ENCODE results near the gene YBEY.

- TF ChIP-seq, protein P1, sequence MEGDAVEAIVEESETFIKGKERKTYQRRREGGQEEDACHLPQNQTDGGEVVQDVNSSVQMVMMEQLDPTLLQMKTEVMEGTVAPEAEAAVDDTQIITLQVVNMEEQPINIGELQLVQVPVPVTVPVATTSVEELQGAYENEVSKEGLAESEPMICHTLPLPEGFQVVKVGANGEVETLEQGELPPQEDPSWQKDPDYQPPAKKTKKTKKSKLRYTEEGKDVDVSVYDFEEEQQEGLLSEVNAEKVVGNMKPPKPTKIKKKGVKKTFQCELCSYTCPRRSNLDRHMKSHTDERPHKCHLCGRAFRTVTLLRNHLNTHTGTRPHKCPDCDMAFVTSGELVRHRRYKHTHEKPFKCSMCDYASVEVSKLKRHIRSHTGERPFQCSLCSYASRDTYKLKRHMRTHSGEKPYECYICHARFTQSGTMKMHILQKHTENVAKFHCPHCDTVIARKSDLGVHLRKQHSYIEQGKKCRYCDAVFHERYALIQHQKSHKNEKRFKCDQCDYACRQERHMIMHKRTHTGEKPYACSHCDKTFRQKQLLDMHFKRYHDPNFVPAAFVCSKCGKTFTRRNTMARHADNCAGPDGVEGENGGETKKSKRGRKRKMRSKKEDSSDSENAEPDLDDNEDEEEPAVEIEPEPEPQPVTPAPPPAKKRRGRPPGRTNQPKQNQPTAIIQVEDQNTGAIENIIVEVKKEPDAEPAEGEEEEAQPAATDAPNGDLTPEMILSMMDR (IDR thresholded peaks at IDR 0.05) = no peak
- no peak for TF ChIP-seq POLR2A (IDR thresholded peaks at IDR 0.05)
These were observed 26.8 kb downstream of the YBEY start for GRCh38 chr21:46312949-46313348.
